Measurements from ENCODE around the gene COL9A2.

- TF ChIP-seq CTCF (IDR thresholded peaks at IDR 0.05), result no peak
- TF ChIP-seq ZFX (IDR thresholded peaks at IDR 0.05; ENCODE audit: borderline replicate concordance), result no peak
Observed at GRCh38 chr1:40281853-40282252, 35.2 kb downstream of the COL9A2 start.
